Astrocyte of the hippocampus (primary cell): ENCODE data around the gene MS4A12.
"Not testable (repeated sequence)": the region's sequence is repeated elsewhere in the genome, so short reads cannot be mapped to it uniquely, and the experiment has no call there.

Experiments
- DNase-seq: peaks from one replicate; pipeline ENCODE4 v3.0.0; 2011; ENCODE audit warnings: low read depth, low spot score

MS4A12 gene, protein sequence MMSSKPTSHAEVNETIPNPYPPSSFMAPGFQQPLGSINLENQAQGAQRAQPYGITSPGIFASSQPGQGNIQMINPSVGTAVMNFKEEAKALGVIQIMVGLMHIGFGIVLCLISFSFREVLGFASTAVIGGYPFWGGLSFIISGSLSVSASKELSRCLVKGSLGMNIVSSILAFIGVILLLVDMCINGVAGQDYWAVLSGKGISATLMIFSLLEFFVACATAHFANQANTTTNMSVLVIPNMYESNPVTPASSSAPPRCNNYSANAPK

DNA sequence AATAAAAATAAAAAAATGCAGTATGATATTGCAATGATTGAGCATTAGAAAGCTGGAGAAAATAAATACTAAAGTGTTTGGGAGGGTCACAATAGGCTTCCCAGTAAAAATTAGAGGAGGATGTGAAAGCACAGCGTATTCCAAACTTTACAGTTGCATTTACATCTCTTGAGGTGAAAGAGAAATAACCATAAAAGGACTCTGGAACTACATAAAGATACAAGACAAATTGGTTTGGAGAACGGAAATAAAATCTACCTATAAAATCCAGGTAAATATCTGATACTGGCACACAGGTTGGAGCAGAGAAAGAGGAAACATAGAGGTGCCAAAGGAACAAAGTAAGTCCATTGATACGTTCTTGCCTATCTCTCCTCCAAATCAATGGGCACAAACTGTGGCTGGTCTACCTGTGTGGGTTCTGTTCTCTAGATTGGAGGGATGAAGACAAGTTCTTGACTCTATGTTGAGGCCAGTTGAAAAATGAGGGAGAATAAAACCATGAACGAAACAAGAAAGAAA is at the start of gene MS4A12:
MS4A12 (plus strand) TSS at position 291 of the 522 bp plus-strand sequence. CDS start 4,541 bp downstream, outside the sequence.
- no peak for DNase-seq

GRCh38 chr11:60447070-60447469 is 45.5 kb upstream of the MS4A12 start:
- DNase-seq, result no peak

DNA sequence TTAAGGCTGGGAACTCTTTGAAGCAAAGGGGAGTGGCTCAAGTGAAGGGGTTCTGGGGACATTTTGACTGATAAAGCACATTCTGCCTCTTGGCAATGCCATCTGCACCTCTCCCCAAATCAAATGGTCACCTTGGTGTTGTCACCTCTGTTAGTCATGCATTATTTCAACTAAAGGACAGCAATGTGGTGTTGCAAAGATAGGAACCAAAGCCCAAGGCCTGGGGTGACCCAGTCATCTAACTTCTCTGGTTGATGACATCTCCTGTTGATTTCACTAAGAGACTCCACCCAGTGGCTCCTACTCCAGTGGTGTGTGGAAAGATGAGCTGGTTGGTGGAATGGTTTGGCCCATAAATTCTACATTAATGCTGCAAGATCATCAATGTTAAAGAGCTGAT is 44.7 kb upstream of the MS4A12 start:
- no peak for DNase-seq

DNA sequence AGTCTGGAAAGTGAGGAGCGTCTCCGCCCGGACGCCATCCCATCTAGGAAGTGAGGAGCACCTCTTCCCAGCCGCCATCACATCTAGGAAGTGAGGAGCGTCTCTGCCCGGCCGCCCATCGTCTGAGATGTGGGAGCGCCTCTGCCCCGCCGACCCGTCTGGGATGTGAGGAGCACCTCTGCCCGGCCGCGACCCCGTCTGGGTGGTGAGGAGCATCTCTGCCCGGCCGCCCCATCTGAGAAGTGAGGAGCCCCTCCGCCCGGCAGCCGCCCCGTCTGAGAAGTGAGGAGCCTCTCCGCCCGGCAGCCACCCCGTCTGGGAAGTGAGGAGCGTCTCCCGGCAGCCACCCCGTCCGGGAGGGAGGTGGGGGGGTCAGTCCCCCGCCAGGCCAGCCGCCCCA is 41.4 kb upstream of the MS4A12 start:
- not testable (repeated sequence) for DNase-seq

GRCh38 chr11:60454212-60454611 is 38.4 kb upstream of the MS4A12 start:
- DNase-seq, result no peak

GRCh38 chr11:60455531-60456042 is 37.0 kb upstream of the MS4A12 start, which contains the start of gene MS4A1:
Gene MS4A1 (plus strand): TSS chr11:60455847. CDS start chr11:60462375, 6,528 bp downstream.
- no peak for DNase-seq

GRCh38 chr11:60457576-60457975 is 35.0 kb upstream of the MS4A12 start:
- DNase-seq, result no peak

GRCh38 chr11:60459345-60459744 is 33.2 kb upstream of the MS4A12 start:
- DNase-seq, result no peak

DNA sequence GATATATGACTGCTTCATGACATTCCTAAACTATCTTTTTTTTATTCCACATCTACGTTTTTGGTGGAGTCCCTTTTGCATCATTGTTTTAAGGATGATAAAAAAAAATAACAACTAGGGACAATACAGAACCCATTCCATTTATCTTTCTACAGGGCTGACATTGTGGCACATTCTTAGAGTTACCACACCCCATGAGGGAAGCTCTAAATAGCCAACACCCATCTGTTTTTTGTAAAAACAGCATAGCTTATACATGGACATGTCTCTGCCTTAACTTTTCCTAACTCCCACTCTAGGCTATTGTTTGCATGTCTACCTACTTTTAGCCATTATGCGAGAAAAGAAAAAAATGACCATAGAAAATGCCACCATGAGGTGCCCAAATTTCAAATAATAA is 23.7 kb upstream of the MS4A12 start:
- no peak for DNase-seq

DNA sequence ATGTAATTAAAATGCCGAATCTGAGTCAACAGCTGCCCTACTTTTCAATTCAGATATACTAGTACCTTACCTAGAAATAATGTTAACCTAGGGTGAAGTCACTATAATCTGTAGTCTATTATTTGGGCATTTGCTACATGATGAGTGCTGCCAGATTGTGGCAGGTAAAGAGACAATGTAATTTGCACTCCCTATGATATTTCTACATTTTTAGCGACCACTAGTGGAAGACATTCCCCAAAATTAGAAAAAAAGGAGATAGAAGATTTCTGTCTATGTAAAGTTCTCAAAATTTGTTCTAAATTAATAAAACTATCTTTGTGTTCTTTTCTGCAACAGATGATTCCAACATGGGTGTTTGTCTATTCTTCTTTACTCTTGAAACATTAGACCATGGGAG is 22.9 kb upstream of the MS4A12 start:
- no peak for DNase-seq

DNA sequence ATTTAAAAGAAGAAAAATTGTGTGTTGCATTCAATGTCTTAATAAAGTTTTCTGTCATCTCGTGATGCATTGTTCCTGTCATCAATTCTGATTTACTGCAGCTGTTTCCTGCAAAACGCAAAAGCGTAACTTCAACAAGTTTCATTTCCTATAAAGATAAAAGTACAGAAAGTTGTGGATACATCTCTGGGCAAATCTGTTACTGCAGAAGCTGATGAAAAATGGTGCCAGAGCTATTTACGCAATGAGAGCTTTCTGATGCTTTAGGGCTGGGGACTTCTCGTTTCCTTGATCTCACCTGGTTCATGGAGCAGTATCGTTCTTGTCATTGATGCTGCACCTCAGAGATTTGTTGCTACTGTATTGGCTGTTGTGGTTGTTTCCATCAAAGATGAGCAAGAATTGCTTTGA is 15.5 kb upstream of the MS4A12 start:
- DNase-seq, result no peak

DNA sequence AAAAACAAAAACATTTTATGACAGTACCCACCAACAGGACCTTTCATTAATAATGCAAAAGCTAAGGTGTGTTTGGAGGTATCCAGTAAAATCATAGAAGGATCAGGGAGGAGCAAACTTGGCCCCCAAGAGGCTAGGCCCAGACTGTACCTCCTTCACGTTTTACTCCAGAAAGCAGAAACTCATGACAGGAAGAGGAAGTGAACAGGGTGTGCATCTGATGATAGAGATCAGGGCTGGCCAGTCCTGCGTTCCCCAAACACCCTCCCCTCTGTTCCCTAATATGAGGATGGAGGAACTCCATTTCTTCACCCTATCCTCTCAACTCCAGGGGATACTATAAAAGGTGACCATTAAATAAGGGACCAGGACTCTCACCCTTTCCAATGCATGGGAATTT is 10.2 kb upstream of the MS4A12 start:
- no peak for DNase-seq

DNA sequence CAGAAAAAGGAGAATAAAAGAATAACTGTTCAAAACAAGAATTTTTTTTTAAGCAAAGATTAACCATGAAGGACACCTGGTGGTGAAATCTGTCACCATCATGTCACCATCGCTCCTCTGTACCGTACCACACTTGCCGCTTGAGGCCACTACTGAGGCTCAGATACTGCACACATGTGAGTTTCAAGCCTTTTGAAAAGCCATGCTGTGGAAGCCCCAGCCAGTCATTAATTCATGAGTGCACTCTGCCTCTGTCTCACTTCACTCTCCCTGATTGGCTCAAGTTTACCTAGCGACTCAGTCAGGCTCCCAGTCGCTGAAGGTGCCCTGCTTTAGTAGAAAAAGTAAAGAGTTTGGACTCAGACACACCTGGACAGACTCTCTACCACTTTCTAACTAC is 6.6 kb upstream of the MS4A12 start:
- DNase-seq, result no peak

GRCh38 chr11:60493454-60493853 is 876 bp downstream of the MS4A12 start:
- DNase-seq, result no peak

DNA sequence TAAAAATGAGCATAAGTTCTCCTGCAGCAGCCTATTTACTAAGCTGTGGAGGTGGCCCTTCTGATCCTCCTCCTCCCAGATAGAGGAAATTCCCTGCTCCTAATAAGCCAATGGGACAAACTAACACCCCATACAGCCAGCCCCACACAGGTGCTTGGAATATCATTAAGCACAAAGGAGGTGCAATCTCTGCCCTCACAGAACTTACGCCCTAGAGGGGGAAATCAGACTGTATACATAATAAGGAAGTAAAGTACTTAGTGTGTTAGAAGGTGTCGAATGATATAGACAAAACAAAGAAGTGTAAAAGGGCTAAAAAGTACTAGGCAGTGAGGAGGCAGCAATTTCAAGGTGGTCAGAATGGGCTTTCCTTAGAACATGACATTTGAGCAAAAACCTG is 5.8 kb downstream of the MS4A12 start:
- no peak for DNase-seq

- DNase-seq, result no peak
These were observed 6.3 kb downstream of the MS4A12 start for GRCh38 chr11:60498853-60499252.

GRCh38 chr11:60500276-60500910 is 7.8 kb downstream of the MS4A12 start:
- peak; percentile 39 for DNase-seq

- no peak for DNase-seq
These were observed 9.7 kb downstream of the MS4A12 start for GRCh38 chr11:60502221-60502775.

DNA sequence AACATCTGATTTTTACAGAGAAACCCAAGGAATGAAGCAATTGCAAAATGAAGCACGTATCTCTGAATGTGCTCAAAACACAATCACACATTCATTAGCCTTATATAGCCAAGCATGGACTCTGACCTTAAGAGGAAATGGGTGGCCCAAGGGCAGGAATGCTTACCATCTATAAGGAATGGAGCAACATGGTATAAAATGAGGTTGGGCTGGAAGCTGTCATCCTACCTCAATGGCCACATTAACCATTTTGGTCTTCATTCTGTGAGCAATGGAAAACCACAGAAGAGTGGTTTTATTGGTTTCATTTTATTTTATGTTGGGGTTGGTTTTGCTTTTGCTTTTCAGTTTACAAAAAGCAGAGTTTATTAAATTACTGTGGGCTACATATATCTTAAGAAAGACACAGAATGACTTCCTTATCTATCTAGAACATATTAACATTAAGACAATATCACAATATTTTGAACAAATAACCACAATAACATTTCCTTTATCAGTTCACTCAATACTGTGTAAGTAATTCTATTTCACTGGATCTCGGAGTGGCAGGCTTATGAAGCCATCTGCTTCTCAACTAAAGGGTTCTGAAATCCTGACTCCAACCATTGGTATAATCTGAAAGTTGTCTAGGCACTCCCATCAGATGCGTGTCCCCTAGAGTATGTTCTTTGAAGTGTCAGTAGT is 11.8 kb downstream of the MS4A12 start:
- DNase-seq, result no peak

GRCh38 chr11:60509609-60510008 is 17.0 kb downstream of the MS4A12 start:
- DNase-seq, result not testable (repeated sequence)

- not testable (repeated sequence) for DNase-seq
These were observed 17.6 kb downstream of the MS4A12 start for GRCh38 chr11:60510209-60510608.

- DNase-seq, result no peak
These were observed 18.8 kb downstream of the MS4A12 start for GRCh38 chr11:60511393-60511792.
